Ovary (tissue), 9 donors: ENCODE results near the gene ELANE. TPM values are rescaled to one million over a fixed set of nuclear protein-coding genes. Genes with fewer than 3 reads are reported as not detected.

Experiments used
- DNase-seq, 5 donors: peaks; one replicate each; pipeline ENCODE4 v3.0.0-alpha.2; 2019 to 2020
- H3K27ac ChIP-seq, 2 donors: fragments of 200-600 bp; one replicate each; pipeline versions ENCODE4 v1.5.1 to v1.8.0; 2019 to 2022
- H3K27me3 ChIP-seq: fragments of 200-600 bp; one replicate; pipeline ENCODE4 v1.8.0; 2022
- H3K36me3 ChIP-seq: fragments of 200-600 bp; sonication (generic); one replicate; pipeline ENCODE4 v1.5.1; 2019
- H3K4me1 ChIP-seq: one replicate; pipeline ENCODE4 v1.8.1; 2013; ENCODE audit warnings: mild to moderate bottlenecking, moderate library complexity; ENCODE audit not compliant: insufficient read depth
- H3K4me3 ChIP-seq: fragments of 200-600 bp; sonication (generic); one replicate; pipeline ENCODE4 v1.5.1; 2017
- H3K9me3 ChIP-seq, 2 donors: fragments of 200-600 bp in 1 of 2; sonication (generic) in 1 of 2; one replicate each; pipeline versions ENCODE4 v1.5.1 to v1.8.1; 2013 to 2019; ENCODE audit warnings: mild to moderate bottlenecking in 1 of 2, moderate library complexity in 1 of 2
- EP300 ChIP-seq: sonication (generic); formaldehyde crosslinking; IDR thresholded peaks from one replicate; pipeline ENCODE4 v1.6.1; 2017; ENCODE audit warnings: antibody characterized with exemption
- POLR2A ChIP-seq: fragments of 450-650 bp; IDR thresholded peaks from one replicate; pipeline ENCODE4 v1.6.1; 2017; ENCODE audit warnings: antibody characterized with exemption, mild to moderate bottlenecking, moderate library complexity
- WGBS, 3 donors: extraction: QIAGEN DNeasy Blood & Tissue Kit in 1 of 3; methylation state at CpG; one replicate each; pipeline versions ENCODE4 v1.1.5 to v1.1.7; 2013 to 2017; 5-methylcytosine and 5-hydroxymethylcytosine counted together
- intact Hi-C, 4 donors: fragments of 100-400 bp; cut with DNase I; formaldehyde crosslinking; loops; one replicate each; pipeline versions ENCODE4 v1.11.0 to v1.15.1; 2022 to 2023
- polyA plus RNA-seq, 2 donors: library from polyadenylated mRNA; stranded (reverse); fragments of 200-250 nt in 1 of 2; fragments of 350-450 nt in 1 of 2; fragmentation: Illumina TruSeq in 1 of 2; extraction: RNeasy Lipid Tissue Mini Kit (QIAGEN cat#74804) in 1 of 2; gene quantifications; one replicate each; pipeline ENCODE4 v1.2.3, GENCODE V29; 2013 to 2014
- total RNA-seq, 7 donors: library from RNA; depleted of rRNA in 2 of 7; stranded (reverse); fragments of >200 nt in 2 of 7; fragmentation: NEBNext Ultra II Directional in 3 of 7; extraction: Animal tissue kit (Norgen Biotek cat#: 25700) in 3 of 7; gene quantifications; one replicate each; pipeline versions ENCODE4 v1.1.0 to v1.2.4, GENCODE V29; 2016 to 2023
- TF ChIP-seq, protein P1 (sequence below), 3 donors: fragments of 450-650 bp in 2 of 3; fragments of 200-600 bp in 1 of 3; IDR thresholded peaks; one replicate each; pipeline versions ENCODE4 v1.5.1 to v1.8.0; 2016 to 2022; ENCODE audit warnings: antibody characterized with exemption in 3 of 3, mild to moderate bottlenecking in 1 of 3
- donor health status: DM: no; HTN: no; CAD: no; lungs with moderate emphysema.
- donor health status: DM: no; HTN: no; CAD: no.
- donor health status: Bipolar disorder and iron deficiency.
- donor health status: DM: yes; HTN: yes; CAD: no.
- donor health status: DM: no; HTN: no; CAD: no.
- donor health status: DM: yes; HTN: yes; CAD: no.

ELANE gene
- total and polyA plus RNA-seq, 9 donors: 0.27 to 0.72 (median 0.47) TPM; not detected in 5

DNA sequence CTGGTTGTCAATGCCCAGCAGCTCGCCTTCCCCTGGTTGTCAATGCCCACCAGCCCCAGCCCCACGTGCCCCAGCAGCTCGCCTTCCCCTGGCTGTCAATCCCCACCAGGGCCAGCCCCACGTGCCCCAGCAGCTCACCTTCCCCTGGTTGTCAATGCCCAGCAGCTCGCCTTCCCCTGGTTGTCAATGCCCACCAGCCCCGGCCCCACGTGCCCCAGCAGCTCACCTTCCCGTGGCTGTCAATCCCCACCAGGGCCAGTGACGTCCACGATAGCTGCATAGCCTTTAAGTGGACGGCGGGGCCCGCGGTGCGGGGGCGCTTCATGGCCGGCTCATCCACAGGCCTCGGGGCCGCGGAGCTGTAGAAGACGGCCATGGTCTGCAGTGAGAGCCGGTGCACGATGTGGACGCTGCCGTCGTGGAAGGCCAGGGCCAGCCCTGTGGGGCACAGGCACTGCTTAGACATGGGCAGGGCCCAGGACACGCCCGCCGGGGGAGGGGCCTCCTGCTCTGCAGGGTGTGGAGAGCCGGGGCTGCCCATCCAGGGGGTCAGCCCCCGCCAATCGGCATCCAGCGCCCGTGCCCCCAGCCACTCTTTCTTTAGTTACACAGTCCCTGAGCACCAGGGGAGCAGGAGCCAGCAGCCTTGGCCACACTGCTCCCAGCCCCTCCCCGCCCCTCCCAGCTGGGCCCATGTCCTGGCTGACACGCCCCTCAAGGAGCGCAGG lies 27.8 kb downstream of the ELANE start:
- H3K4me1 ChIP-seq: no peaks in the 10 kb centered on the region
- WGBS, 3 donors: 84 to 88% (median 86%) methylated on average over 34 to 37 of the region's 37 CpGs
- H3K36me3 ChIP-seq: no peaks in the 10 kb centered on the region
- H3K4me3 ChIP-seq: no peak overlapping the region
- H3K9me3 ChIP-seq: no peaks in the 10 kb centered on the region
- no peak overlapping the region for H3K27ac ChIP-seq
- H3K27me3 ChIP-seq: no peaks in the 10 kb centered on the region
- TF ChIP-seq POLR2A (no peak), EP300 (no peak)
- TF ChIP-seq, protein P1, sequence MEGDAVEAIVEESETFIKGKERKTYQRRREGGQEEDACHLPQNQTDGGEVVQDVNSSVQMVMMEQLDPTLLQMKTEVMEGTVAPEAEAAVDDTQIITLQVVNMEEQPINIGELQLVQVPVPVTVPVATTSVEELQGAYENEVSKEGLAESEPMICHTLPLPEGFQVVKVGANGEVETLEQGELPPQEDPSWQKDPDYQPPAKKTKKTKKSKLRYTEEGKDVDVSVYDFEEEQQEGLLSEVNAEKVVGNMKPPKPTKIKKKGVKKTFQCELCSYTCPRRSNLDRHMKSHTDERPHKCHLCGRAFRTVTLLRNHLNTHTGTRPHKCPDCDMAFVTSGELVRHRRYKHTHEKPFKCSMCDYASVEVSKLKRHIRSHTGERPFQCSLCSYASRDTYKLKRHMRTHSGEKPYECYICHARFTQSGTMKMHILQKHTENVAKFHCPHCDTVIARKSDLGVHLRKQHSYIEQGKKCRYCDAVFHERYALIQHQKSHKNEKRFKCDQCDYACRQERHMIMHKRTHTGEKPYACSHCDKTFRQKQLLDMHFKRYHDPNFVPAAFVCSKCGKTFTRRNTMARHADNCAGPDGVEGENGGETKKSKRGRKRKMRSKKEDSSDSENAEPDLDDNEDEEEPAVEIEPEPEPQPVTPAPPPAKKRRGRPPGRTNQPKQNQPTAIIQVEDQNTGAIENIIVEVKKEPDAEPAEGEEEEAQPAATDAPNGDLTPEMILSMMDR (IDR thresholded peaks at IDR 0.05): no peak
- intact Hi-C loops: no loop called here
- DNase-seq: no peak

DNA sequence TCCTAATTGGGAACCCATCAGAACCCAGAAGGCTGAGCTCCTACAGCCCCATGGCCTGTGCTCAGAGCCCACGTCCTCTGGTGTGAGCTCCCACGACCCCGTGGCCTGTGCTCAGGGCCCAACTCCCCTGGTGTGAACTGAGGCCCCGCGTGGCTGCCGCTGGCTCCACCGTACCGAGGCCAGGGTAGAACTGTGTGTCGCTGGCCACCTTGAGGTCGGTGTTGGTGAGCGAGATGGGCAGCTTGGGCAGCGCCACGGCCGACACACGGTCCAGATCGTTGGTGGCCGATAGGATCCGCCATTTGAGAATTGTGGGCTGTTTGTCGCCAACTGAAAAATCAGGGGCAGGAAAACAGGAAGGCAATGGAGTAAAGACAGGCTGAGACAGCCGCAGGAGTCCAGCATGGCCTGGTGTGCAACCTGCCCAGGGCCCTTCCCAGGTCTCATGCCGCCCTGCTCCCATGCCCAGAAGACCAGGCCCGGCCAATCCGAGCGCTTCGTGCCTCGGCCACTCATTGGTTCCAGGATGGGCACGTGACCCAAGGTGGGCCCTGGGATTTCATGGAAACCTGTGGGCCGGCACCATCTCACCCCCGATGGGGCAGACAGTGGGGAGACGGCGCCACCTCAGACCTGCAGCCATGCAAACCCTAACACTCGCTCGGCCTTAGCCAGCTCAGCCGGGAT lies 29.4 kb downstream of the ELANE start:
- no peak overlapping the region for H3K4me3 ChIP-seq
- WGBS, 3 donors: 93 to 96% (median 95%) methylated on average over 34 of the region's 34 CpGs
- no peak overlapping the region for H3K27ac ChIP-seq
- intact Hi-C loops: no loop called here
- no peak for TF ChIP-seq POLR2A
- DNase-seq: no peak
- no peaks in the 10 kb centered on the region for H3K36me3 ChIP-seq
- no peaks in the 10 kb centered on the region for H3K27me3 ChIP-seq
- H3K9me3 ChIP-seq: no peaks in the 10 kb centered on the region
- H3K4me1 ChIP-seq: no peaks in the 10 kb centered on the region

DNA sequence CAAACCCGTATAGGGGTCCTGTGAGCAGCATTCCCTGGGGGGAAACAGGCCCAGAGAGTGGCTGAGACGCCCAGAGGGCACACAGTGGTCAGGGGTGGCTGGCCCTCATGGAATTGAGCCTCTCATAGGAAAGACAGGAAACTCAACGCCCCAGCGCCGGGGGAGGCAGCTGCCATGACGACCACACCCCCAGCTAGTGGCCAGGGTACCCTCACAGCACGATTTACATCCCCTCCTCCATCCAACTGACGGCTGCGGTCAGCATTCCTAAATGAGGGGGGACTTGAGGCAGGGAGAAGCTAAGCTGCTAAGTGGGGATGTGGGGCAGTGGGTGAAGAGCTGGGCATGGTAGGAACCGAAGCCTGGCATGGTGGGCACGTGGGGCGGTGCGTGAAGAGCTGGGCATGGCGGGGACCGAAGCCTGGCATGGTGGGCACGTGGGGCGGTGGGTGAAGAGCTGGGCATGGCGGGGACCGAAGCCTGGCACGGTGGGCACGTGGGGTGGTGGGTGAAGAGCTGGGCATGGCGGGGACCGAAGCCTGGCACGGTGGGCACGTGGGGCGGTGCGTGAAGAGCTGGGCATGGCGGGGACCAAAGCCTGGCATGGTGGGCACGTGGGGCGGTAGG lies 30.9 kb downstream of the ELANE start:
- no peaks in the 10 kb centered on the region for H3K27me3 ChIP-seq
- H3K27ac ChIP-seq: no peak overlapping the region
- DNase-seq: no peak
- no peaks in the 10 kb centered on the region for H3K36me3 ChIP-seq
- H3K4me3 ChIP-seq: no peak overlapping the region
- H3K9me3 ChIP-seq: no peaks in the 10 kb centered on the region
- 83 to 88% (median 85%) methylated on average over 30 of the region's 30 CpGs for WGBS, 3 donors
- no peak for TF ChIP-seq POLR2A
- no peak for TF ChIP-seq EP300
- TF ChIP-seq, protein P1 (IDR thresholded peaks at IDR 0.05): no peak
- no peaks in the 10 kb centered on the region for H3K4me1 ChIP-seq
- intact Hi-C loops: no loop called here

DNA sequence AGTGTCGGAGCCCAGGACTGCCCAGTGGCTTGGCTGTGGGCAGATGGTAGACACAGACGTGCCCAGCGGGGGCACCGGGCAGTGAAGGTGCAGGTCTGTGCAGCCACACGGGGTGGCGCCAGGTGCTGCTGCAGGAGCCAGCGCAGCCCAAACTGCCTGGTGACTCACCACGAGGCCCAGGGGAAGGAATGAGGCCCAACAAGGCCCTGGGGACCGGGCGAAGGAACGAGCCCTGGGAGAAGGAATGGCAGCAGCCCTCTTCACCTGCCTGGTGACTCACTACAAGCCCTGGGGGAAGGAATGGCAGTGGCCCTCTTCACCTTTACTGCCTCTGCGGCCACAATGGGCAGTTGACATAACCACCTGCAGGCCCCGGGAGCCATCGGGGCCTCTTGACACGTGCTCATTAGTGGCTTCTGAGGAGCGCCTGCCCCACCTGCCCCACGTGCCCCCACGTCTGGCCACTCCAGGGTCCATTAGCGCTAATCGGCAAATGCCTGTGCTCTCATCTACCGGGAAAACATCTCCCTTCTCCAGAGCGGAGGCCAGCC lies 31.6 kb downstream of the ELANE start:
- WGBS, 3 donors: 88 to 89% (median 89%) methylated on average over 22 of the region's 22 CpGs
- no peak for DNase-seq
- no peak overlapping the region for H3K4me3 ChIP-seq
- H3K9me3 ChIP-seq: no peaks in the 10 kb centered on the region
- no peak overlapping the region for H3K27ac ChIP-seq
- intact Hi-C loops: no loop called here
- no peaks in the 10 kb centered on the region for H3K27me3 ChIP-seq
- TF ChIP-seq, protein P1 (IDR thresholded peaks at IDR 0.05): no peak
- TF ChIP-seq POLR2A (no peak), EP300 (no peak)
- H3K36me3 ChIP-seq: no peaks in the 10 kb centered on the region
- no peaks in the 10 kb centered on the region for H3K4me1 ChIP-seq
